Stomach (tissue), 4 donors: ENCODE results near the gene PIAS3.

Source experiments
- CTCF ChIP-seq, 7 experiments: fragments of 450-650 bp in 4 of 7; fragments of 200-600 bp in 3 of 7; sonication (generic) in 3 of 7; IDR thresholded peaks; one replicate each; pipeline ENCODE4 v1.5.1; 2016 to 2019; ENCODE audit warnings: antibody characterized with exemption in 7 of 7, control low read depth in 2 of 7, mild to moderate bottlenecking in 1 of 7
- EP300 ChIP-seq: sonication (generic); formaldehyde crosslinking; IDR thresholded peaks from one replicate; pipeline ENCODE4 v1.6.1; 2017; ENCODE audit warnings: antibody characterized with exemption

- TF ChIP-seq CTCF (IDR thresholded peaks at IDR 0.05) (no peak), EP300 (no peak)
Observed at GRCh38 chr1:145843031-145843430, 15.8 kb downstream of the PIAS3 start.
